ENCODE results near the gene ASTN2. TPM values are rescaled to one million over a fixed set of nuclear protein-coding genes. Genes with fewer than 3 reads are reported as not detected.

ASTN2 gene
- total and polyA plus RNA-seq, 10 of the 15 experiments (the other 5 are each of a cell fraction or from before 2014, with no cell fraction given), result 1.4 to 15.7 (median 7.0) TPM

- Histone ChIP-seq H3K36me3 (ENCODE audit: control insufficient read depth in 2 of 2, insufficient read depth in 2 of 2, low read length in 1 of 2) (no peaks in the 10 kb centered on the region), H3K79me2 (ENCODE audit: control insufficient read depth, insufficient read depth, low read length) (no peaks in the 10 kb centered on the region), H3K27me3 (replicated peaks in 1 of 2; ENCODE audit: control insufficient read depth in 2 of 2, insufficient read depth in 2 of 2, low read length in 1 of 2) (no peaks in the 10 kb centered on the region), H3K9me3 (replicated peaks; ENCODE audit: control insufficient read depth, insufficient read depth, low read length) (no peaks in the 10 kb centered on the region), H4K20me1 (ENCODE audit: control insufficient read depth, insufficient read depth) (no peaks in the 10 kb centered on the region), H3K4me3 (no peak overlapping the region), H3K9ac (ENCODE audit: control insufficient read depth, insufficient read depth, low read length) (no peak overlapping the region), H3K27ac (ENCODE audit: control insufficient read depth, insufficient read depth) (no peak overlapping the region), H3K4me2 (ENCODE audit: control insufficient read depth, insufficient read depth) (peak overlapping the region; percentile 38; the same call in 1 of the 2 replicates), H2AFZ (ENCODE audit: control insufficient read depth, low read depth, low read length) (no peak overlapping the region), H3K4me1 (ENCODE audit: control insufficient read depth, insufficient read depth, low read length) (peaks cover 9% of the 10 kb centered on the region)
- FAIRE-seq, result no peak
- WGBS (ENCODE audit: insufficient coverage, insufficient replicate concordance, low lambda C conversion rate, missing lambda C conversion rate), result 29% methylated on average over 3 of the region's 3 CpGs
- SMC1A ChIA-PET (ENCODE audit: uncharacterized antibody, unreplicated experiment), result interaction anchor here (0.6 to 0.7 kb wide), 2 partner anchors 26 to 70 kb away, joined by 3 read pairs; no protein-coding TSS in a partner anchor
- POLR2A ChIA-PET, result no interaction called here
- CTCF ChIA-PET, result interaction anchor here (0.6 kb wide), 1 partner anchor 35 kb away, joined by 3 read pairs; no protein-coding TSS in a partner anchor
- intact Hi-C loops (cut with micrococcal nuclease; ENCODE audit: unreplicated experiment), result loop anchor here (2.0 kb wide), 1 partner anchor 70 kb away; no protein-coding TSS in a partner anchor
- BruUV-seq (replicated peaks), result no TSS peak
- RAD21 ChIA-PET (ENCODE audit: unreplicated experiment), result interaction anchor here (1.1 kb wide), 1 partner anchor 15 kb away, joined by 3 read pairs; no protein-coding TSS in a partner anchor
- peak; percentile 51 for DNase-seq (ENCODE audit: low read depth, low spot score)
- in situ Hi-C loops (cut with MboI), result no loop called here
- peak; percentile 94 for ATAC-seq
- TF ChIP-seq SPI1 (IDR thresholded peaks at IDR 0.05; ENCODE audit: borderline replicate concordance, insufficient read depth, low read depth, low read length) (peak; percentile 58; the same call in 1 of the 2 replicates), MYC (IDR thresholded peaks at IDR 0.05; ENCODE audit: insufficient read depth, insufficient read length, insufficient replicate concordance, low read length, severe bottlenecking) (no peak), CHD1 (IDR thresholded peaks at IDR 0.05; ENCODE audit: low read depth, low read length) (no peak), RBBP5 (conservative IDR thresholded peaks at IDR 0.05) (no peak), SREBF2 (IDR thresholded peaks at IDR 0.05; ENCODE audit: low read length) (no peak), DPF2 (IDR thresholded peaks at IDR 0.05) (no peak), YY1 (IDR thresholded peaks at IDR 0.05; ENCODE audit: low read depth, low read length) (no peak), WRNIP1 (IDR thresholded peaks at IDR 0.05; ENCODE audit: borderline replicate concordance, low read depth, low read length) (no peak), POLR2AphosphoS2 (IDR thresholded peaks at IDR 0.05; ENCODE audit: low read depth, low read length) (no peak), CREB1 (IDR thresholded peaks at IDR 0.05; ENCODE audit: low read depth) (no peak), SMAD1 (IDR thresholded peaks at IDR 0.05; ENCODE audit: low read depth, partially characterized antibody) (no peak), TCF12 (IDR thresholded peaks at IDR 0.05; ENCODE audit: low read depth, low read length) (0 out of 2 replicates have a peak, but pooled peaks have one; percentile 30), TCF3 (IDR thresholded peaks at IDR 0.05; ENCODE audit: borderline replicate concordance, insufficient read depth, low read depth, low read length) (no peak), SMARCA5 (IDR thresholded peaks at IDR 0.05) (no peak), USF2 (IDR thresholded peaks at IDR 0.05; ENCODE audit: borderline replicate concordance, low read depth, low read length) (no peak), ETV6 (conservative IDR thresholded peaks at IDR 0.05 in 1 of 2, IDR thresholded peaks at IDR 0.05 in 1 of 2; ENCODE audit: borderline replicate concordance in 1 of 2, low read depth in 1 of 2) (no peak), TARDBP (IDR thresholded peaks at IDR 0.05; ENCODE audit: borderline replicate concordance) (no peak), NR2C1 (IDR thresholded peaks at IDR 0.05) (no peak), CREM (IDR thresholded peaks at IDR 0.05; ENCODE audit: low read depth) (no peak), RCOR1 (conservative IDR thresholded peaks at IDR 0.05; ENCODE audit: low read depth, low read length) (no peak; the same call in 1 of the 2 replicates), MTA3 (IDR thresholded peaks at IDR 0.05; ENCODE audit: borderline replicate concordance, low read length) (no peak), RAD51 (IDR thresholded peaks at IDR 0.05) (no peak), BHLHE40 (IDR thresholded peaks at IDR 0.05; ENCODE audit: borderline replicate concordance in 1 of 2, low read depth in 2 of 2, low read length in 1 of 2) (peak in 1 of 2 experiments; percentile 22; a peak in 1 of 4 replicates), CEBPB (IDR thresholded peaks at IDR 0.05; ENCODE audit: borderline replicate concordance in 1 of 2, low read depth in 2 of 2, low read length in 2 of 2) (no peak)
These were observed 964.3 kb downstream of the ASTN2 start for GRCh38 chr9:116450378-116451139.
